GM21717 (cell line): ENCODE data around the gene XPO6.
"Not testable (repeated sequence)": the region's sequence is repeated elsewhere in the genome, so short reads cannot be mapped to it uniquely, and the experiment has no call there.

Experiments used
- ATAC-seq: cut with Tn5 transposase; IDR thresholded peaks from one replicate; pipeline ENCODE4 v1.9.1; 2021; ENCODE audit warnings: mild to moderate bottlenecking, moderate library complexity; ENCODE audit not compliant: unreplicated experiment

Gene XPO6

GRCh38 chr16:28118637-28119036 lies 93.1 kb downstream of the XPO6 start:
- no peak for ATAC-seq

GRCh38 chr16:28117168-28117565 lies 94.6 kb downstream of the XPO6 start:
- ATAC-seq: no peak

- ATAC-seq: not testable (repeated sequence)
Observed at GRCh38 chr16:28115866-28116265, 95.9 kb downstream of the XPO6 start.

- ATAC-seq: no peak
Observed at GRCh38 chr16:28112908-28113307, 98.9 kb downstream of the XPO6 start.

GRCh38 chr16:28110977-28111376 lies 100.8 kb downstream of the XPO6 start:
- no peak for ATAC-seq

GRCh38 chr16:28110479-28110878 lies 101.3 kb downstream of the XPO6 start:
- no peak for ATAC-seq

GRCh38 chr16:28110074-28110473 lies 101.7 kb downstream of the XPO6 start:
- no peak for ATAC-seq

GRCh38 chr16:28108590-28109247 lies 103.0 kb downstream of the XPO6 start:
- ATAC-seq: no peak

- ATAC-seq: no peak
Observed at GRCh38 chr16:28107232-28107631, 104.5 kb downstream of the XPO6 start.

GRCh38 chr16:28106467-28107215 lies 105.1 kb downstream of the XPO6 start:
- ATAC-seq: no peak

GRCh38 chr16:28105954-28106353 lies 105.8 kb downstream of the XPO6 start:
- no peak for ATAC-seq

GRCh38 chr16:28105297-28105696 lies 106.5 kb downstream of the XPO6 start:
- no peak for ATAC-seq

GRCh38 chr16:28104404-28104803 lies 107.4 kb downstream of the XPO6 start:
- ATAC-seq: no peak

GRCh38 chr16:28103516-28104170 lies 108.1 kb downstream of the XPO6 start:
- ATAC-seq: no peak

GRCh38 chr16:28101533-28101890 lies 110.3 kb downstream of the XPO6 start:
- no peak for ATAC-seq

- no peak for ATAC-seq
Observed at GRCh38 chr16:28100810-28101532, 110.8 kb downstream of the XPO6 start.

- ATAC-seq: no peak
Observed at GRCh38 chr16:28098959-28099945, 112.5 kb downstream of the XPO6 start.

GRCh38 chr16:28098171-28098958 lies 113.4 kb downstream of the XPO6 start:
- ATAC-seq: no peak
